Fibroblast of skin of left quadriceps (primary cell): ENCODE results near the gene OR52R1.
A peak's percentile ranks its signal among the peaks of the same experiment; 100 is the strongest.
"Not testable (repeated sequence)": the region's sequence is repeated elsewhere in the genome, so short reads cannot be mapped to it uniquely, and the experiment has no call there.

Experiments
- DNase-seq, 2 experiments: peaks; one replicate each; pipeline ENCODE4 v3.0.0-alpha.2; 2013; ENCODE audit warnings: low read depth in 2 of 2

The OR52R1 gene

DNA sequence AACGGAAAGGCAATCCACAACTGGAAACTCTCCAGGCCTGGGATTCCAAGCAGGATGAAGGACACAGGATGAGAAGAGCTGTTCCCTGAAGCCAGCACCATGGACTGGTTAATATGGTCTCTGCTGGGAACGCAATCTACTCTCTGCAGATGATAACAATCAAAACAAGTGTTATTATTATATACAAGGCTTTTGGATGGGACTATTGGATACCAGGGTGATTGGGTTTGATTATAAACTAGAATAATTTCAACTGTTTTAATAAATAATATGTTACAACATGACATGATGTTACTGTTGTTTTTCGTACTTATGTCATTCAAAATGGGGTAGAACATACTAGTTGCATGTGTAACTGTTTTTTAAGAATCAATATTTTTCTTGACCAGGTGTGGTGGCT is at the start of gene OR52R1:
OR52R1 (minus strand) TSS at position 101 of the 400 bp plus-strand sequence; CDS start at position 101, 0 bp downstream.
- no peak for DNase-seq

DNA sequence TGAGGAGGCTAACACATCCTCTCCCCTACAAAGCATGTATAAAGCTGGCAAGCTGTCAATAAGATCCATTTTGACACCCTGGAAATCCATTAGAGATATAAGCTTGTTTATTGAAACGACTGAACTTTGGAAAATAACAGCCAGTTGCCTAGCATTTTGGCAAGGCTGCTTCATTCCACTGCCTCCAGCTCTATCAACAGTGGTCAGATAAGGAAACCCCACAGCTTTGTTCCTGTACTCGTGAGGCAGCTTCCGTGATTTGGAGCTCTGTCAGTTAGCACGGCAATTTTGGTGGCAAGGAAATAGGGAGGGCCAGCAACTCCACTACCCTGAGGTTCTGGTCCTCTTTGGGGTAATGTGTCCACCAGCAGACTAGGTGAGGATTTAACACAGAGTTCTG is 46.9 kb upstream of the OR52R1 start:
- DNase-seq = no peak

DNA sequence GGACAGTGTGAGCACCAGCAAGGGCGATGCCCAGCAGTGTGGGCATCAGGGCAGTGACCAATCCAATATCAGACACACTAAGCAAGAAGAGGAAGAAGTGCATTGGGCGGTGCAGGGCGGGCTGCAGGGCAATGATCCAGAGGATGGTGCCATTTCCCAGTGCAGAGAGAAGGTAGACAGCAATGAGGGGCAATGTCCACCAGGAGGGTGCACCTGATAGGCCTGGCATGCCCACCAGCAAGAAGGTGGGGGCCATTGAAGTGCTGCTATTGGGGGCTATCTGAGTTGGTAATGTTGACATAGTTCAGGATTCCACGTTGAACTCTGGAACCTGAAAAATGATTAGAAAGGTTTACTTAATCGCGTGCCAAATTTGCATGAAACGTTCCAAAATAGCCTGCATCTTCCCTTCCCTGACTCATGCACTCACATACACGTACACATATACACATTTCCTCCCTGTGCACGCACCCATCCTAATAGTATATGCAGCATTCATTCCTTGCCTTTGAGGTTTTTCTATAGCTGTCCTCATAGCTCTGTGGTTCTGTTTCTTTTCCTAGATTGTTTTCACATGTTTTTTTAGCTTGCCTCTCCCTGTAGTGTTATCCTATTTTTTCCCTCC is 44.8 kb upstream of the OR52R1 start, which contains the start of gene OR51S1:
OR51S1 (minus strand) TSS at position 301 of the 625 bp plus-strand sequence; CDS start at position 301, 0 bp downstream.
- DNase-seq = no peak

DNA sequence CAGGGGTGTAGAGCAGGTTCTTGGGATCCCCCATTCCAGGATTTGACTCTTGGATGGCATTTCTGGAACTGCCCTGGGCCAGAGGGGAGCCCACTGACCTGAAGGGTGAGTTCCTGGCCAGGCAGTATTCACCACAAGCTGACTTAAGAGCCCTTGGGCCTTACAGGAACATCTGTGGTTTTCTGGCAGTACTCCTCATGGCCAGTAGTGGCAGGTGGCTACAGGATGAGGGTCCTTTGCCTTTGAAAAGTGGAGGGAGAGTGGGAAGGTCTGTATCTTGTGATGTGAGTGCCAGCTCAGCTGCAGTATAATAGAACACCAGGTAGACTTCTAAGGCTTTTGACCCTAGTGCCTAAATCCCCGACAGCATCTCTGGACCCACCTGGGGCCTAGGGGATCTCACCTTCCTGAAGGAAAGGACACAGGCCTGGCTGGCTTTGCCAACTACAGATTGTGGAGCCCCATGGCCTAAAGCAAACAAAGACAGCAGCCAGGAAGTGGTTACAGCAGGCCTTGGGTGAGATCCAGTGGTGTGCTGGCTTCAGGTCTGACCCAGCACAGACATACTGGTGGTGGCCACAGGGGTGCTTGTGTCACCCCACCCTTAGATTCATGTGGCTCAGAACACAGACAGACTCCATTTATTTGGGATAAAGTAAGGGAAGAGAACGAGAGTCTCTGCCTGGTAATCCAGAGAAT is 35.8 kb upstream of the OR52R1 start:
- DNase-seq = no peak

DNA sequence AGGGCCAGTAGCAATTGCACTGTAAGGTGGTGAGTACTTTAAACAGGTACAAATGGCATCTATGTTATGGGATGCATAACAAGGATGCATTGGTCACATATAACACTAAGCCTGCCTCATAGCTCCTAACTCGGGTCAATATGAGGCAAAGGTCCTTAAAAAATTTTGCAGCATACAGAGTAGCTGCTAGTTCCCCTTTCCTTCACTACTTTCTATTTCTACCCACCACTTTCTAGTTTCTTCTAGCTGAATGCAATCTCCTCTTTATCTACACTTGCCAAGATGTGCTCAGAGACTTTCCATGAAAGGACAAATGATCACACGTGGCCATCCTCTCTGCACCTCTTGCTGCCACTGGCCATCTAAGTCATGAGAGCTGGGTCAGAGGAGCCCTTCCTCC is 26.7 kb upstream of the OR52R1 start:
- DNase-seq = no peak

DNA sequence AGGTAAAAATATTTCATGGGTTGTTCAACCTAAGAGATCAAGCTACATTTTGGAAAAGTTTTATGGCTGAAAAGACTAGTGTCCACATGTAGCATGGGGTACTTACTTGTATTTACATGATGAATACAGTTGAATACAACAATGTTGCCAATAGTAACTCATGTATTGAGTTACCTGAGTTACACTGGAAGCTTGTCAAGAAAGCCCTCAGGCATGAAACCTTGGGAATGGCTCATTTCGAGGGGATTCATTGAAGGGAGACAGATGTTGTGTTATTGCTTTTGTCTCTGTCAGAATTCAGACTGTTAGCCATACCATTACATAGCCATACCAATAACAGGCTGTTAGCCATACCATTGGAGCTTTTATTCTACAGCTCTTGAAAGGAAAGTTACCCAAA is 26.2 kb upstream of the OR52R1 start:
- DNase-seq = no peak

DNA sequence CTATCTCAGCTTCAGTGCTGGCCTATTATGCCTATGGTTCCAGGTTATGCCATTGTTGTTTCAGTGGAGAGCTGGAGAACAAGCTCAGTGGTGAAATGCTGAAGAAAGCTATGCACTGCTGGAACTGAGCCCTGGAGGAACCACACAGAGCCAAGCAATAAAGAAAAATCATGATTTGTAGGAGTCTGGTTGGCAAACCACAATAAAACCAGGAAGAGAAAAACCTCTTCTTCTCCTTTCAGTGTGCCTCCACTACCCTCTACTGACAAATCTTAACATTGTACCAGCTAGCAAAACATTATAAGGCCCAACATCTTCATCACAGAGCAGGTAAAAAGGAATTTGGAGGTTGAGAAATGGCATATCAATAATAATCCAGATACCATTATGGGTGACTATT is 22.2 kb upstream of the OR52R1 start:
- DNase-seq = peak; percentile 0 to 1

DNA sequence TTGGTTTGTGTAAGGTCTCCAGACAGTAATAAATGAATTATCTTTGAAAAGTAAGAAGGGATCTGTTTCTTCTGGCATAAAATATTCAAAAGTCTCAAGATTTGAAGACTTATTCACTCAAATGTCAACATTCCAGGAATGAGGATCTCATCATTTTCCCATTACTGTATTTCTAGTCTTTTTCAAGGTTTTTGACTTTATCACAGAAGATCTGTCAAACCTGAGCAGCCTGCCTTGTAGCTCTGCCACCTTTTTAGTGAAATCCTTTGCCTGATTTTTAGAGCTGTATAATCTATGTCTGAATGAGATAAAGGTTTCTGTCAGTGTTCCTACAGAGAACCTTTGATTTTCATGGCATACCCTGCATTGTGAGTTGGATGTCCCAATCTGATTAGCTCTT is 21.0 kb upstream of the OR52R1 start:
- no peak for DNase-seq

DNA sequence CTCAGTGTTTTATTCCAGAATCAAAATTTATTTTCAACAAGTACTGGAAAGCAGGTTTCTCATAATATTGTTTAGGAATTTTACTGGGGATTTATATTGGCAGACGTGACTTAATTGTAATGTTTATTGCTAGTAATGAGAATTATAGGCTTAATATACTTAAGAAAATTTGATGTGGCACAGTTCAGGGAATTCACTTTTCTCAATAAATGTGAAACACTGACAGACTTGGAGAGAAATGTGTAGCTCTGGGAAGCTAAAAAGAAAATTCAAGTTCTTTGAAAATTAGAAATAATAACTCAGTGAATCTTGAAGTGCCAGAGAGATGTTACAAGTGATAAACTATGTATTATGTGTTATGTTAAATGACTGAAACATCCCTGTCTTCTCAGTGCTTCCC is 16.8 kb upstream of the OR52R1 start, which contains the start of gene OR51F2:
OR51F2 (plus strand) TSS at position 301 of the 400 bp plus-strand sequence. CDS start 101 bp downstream, outside the sequence.
- no peak for DNase-seq

DNA sequence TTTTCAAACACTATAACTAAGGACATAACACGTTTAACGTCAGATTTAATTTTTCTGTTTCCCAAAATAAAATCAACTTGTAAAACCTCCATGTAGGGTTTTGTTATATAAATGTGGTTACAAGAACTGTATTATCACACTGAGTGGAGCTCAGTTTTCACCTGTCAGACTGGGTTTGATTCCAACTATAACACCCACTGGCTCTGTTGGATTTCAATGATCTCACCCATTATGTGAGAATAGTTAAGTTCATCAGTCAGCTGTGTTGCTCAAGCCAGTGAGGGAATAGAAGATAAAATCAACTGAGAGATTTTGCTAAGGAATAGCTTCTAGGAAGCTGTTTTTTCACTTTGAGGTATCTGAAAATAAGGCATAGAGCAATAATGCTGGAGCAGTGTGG is 5.1 kb upstream of the OR52R1 start:
- DNase-seq = no peak

DNA sequence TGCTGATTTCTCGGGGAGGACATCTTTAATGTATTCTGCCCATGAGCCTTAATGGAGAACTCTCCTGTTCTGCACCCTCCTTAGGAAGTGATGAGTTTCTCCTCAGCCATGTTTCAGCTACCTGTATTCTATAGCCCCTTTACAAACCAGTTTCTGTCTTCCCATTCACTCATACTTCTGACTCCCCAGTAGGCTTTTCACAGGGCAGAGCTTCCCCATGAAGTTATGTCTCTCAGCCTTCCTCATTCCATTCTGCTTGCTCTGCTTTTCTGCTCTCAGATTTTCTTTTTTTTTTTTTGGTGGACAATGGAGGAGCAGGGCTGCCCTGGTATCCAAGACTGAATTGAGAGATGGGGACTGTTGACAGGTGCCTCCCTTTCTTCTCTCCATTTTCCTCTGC is 4.3 kb upstream of the OR52R1 start:
- DNase-seq = no peak

DNA sequence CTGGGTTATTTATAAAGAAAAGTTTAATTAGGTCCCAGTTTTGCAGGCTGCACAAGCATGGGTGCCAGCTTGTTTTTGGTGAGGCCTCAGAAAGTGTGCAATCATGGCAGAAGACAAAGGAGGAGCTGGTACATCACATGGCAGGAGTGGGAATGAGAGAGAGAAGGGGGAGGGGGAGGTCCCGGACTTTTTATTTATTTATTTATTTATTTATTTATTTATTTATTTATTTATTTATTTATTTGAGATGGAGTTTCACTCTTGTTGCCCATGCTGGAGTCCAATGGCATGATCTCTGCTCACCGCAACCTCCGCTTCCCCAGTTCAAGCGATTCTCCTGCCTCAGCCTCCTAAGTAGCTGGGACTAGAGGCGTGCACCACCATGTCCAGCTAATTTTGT is 2.9 kb downstream of the OR52R1 start:
- not testable (repeated sequence) for DNase-seq

DNA sequence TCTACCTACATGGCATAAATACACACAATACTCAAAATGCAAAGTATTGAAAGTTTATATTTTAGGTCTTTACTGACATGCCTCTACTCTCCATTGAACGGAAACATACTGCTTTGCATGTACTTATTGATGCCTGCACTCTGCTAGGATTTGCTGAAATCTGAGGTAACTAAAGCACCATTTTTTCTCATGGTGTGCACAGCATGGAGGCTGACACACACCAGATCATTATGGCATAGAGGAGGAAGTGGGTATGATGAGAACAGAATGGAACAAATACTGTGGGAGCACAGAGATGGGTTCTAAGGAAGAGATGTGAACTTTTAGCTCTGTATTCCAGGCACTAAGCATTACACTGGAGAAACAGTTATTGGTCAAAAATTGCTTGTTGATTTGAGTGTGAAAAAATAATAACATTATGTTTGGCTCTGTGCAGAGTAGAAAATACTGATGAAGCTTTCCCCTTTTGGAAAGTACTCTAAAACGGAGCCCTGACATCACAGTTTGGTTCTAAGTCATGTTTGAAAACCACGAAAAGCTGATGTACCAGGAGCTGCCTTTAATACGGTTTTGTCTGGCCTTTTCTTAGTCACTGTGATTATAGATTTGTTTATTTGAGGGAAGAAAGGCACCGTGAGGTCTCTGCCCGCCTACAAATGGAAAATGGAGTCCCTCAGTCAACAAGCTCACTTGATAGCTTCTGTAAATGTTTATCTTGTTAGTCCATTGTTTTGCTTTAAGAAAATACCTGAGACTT is 5.6 kb downstream of the OR52R1 start:
- DNase-seq = no peak

DNA sequence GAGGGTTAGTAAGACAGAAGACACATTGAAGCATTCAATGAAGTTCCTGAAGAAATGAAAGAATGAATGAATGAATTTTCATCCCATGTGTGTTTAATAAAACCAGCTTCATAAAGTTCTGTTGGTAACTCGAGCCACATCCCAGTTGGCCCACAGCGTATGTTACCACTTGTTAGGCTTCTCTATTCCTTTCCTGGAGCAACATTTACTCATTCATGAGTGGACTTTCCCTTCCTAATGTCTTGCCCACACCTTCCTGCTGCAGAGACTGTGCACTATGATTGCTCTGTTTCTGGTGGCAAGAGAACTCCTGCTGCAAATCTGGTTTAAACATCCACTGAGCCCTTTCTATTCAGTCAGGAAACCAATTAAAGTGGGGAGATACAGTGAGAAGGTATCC is 7.0 kb downstream of the OR52R1 start:
- no peak for DNase-seq

DNA sequence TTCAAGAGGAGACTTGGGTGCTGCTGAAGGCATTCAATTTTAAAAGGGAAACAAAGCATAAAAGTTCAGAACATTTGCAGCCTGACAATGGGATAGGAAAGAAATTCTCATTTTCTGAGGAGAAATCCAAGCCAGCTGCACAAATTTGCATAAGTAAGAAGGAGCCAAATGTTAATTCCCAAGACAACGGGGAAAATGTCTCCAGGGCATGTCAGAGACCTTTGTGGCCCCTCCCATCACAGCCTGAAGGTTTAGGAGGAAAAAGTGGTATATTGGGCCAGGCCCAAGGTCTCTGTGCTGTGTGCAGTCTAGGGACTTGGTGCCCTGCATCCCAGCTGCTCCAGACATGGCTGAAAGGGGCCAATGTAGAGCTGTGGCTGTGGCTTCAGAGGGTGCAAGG is 21.7 kb downstream of the OR52R1 start:
- DNase-seq = no peak

DNA sequence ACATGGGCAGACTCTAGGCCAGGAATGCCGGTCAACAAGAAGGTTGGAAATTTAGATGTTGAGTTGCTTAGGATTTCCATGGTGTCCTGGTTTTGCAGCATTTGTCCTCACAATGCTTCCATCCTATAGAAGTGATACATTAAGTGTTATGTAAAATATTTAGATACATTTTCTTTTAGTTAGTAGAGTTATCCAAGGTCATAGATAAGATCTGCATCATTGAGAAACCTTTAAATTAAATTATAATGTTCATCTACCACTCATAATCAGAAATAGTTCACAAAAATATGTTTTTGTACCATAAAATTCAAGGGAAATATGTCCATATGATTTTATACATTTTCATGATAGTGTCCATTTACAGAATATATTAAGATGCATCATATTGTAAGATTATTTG is 34.3 kb downstream of the OR52R1 start, which contains the start of gene OR51F1:
OR51F1 (minus strand) TSS at position 101 of the 400 bp plus-strand sequence; CDS start at position 101, 0 bp downstream.
- no peak for DNase-seq

DNA sequence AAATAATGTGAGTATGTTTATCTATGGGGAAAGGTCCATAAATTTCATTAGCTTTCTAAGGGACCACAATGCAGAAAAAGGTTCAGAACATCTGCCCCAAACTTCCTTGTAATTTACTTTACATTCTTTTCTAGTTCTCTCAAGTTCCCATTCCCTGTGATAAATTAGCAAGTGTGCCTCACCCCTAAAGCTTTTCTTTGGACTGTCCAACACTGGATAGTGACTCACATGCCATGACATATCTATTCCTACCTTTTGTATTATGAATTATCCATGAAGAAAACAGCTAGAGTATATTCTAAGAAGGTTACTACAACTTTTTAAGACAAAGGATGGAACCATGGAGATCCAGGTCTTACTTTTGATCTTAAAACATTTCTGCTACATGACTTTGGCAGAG is 36.1 kb downstream of the OR52R1 start:
- no peak for DNase-seq

DNA sequence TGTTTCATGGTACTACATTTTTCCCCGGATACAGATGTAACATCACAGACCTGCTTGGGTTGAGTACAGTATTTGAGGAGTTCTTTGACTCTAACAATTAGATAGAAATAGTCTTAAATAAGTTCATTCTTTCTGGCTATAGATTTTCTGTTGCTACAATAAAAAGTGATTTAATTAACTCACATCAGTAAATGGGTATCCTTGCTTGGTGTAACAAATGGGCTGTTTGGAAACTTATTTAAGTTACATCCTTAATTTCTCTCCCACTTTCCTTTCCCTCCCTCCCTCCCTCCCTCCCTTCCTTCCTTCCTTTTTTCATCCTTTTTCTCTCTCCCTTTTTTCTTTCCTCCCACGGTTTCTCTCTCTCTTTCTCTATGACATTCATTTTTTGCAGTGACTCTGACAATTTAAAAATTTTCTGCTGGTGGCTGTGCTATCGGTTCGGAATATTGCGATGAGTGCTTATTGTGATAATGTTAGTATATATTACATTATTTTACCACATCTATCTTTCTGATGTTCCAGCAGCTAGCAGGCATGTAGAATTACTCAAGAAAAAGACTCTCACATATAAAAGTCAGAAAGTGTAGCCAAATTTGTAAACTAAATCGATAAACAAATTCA is 37.6 kb downstream of the OR52R1 start:
- no peak for DNase-seq

DNA sequence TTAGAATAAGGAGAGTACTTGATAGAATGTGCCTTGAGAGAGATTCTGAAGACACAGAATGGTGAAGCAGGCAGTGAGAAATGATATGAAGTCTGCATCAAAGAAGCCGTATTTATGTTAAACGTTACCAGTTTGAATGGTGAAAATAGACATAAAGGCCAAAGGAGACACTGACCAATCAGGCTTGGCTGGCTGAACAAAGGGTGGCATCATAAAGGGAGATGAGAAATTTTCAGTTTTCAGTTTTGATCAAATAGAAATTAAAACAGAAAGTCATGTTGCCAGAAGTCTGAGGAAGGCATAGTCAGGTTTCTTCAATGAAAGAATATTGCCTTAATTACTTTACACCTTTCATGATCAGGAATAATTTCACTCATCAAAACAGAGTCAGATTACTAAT is 41.1 kb downstream of the OR52R1 start:
- no peak for DNase-seq
